H7 (cell line): ENCODE measurements around the gene TRIO. TPM values are rescaled to one million over a fixed set of nuclear protein-coding genes. Genes with fewer than 3 reads are reported as not detected.

Source experiments
- DNase-seq: peaks from one replicate; pipeline ENCODE4 v3.0.0; 2012
- H3K27me3 ChIP-seq: 2 replicates; pipeline ENCODE4 v1.6.0; 2011; ENCODE audit warnings: mild to moderate bottlenecking, low read length; ENCODE audit not compliant: control insufficient read depth, insufficient read depth
- H3K36me3 ChIP-seq: replicated peaks from 2 replicates; pipeline ENCODE4 v1.5.1; 2011; ENCODE audit warnings: low read length; ENCODE audit not compliant: control insufficient read depth, insufficient read depth
- H3K4me3 ChIP-seq: 2 replicates; pipeline ENCODE4 v1.5.1; 2011; ENCODE audit warnings: low read depth, mild to moderate bottlenecking, control low read depth, low read length, moderate library complexity; ENCODE audit not compliant: insufficient read depth
- total RNA-seq: library from RNA; depleted of rRNA; stranded (reverse); fragments of >200 nt; shearing (Covaris generic); gene quantifications from 2 replicates; pipeline ENCODE4 v1.2.3, GENCODE V29; 2014

The TRIO gene
- total RNA-seq, 1 experiment from 2014 or later = 39.7 TPM

DNA sequence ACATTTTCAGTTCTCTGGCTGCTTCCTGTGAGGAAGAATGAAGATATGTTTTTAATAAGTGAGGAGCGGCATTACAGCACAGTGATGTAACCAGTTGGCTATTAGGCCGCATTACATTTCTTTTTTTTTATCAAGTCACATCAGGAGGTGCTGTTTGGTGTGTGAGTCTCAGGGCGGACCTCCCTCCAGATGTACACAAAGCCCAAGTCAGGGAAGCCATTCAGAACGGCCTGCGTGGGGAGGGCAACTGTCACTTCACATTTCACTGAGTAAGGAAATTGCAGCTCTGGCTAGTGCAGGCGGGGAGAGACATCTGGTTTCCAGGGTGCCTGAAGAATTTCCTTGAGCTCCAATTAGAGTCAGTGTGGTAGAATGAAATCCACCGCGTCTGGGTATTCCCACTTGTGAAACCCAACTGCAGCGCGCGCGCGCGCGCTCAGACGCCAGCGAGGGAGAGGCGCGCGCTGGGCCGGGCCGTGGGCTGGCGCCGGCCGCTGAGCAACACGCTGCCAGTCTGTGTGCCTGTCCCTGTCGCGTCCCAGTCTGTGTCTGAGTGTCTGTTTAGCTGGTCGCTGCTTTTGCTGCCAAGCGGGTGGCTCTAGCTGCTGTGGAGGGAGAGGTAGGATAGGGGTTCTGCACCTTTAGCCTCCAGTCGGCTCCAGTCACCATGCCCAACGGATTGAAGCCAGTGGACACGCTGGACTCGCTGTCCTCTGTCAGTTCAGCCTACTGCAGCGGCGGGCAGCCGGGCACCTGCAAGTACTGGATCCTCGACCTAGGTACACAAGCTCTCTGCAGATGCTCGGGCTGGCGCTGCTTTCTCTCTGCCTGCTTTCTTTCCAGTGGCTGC lies 297.7 kb downstream of the TRIO start:
- Histone ChIP-seq H3K27me3 (no peaks in the 10 kb centered on the region), H3K4me3 (no peak overlapping the region), H3K36me3 (peaks cover 1% of the 10 kb centered on the region; the same call in 1 of the 2 replicates)
- no peak for DNase-seq

GRCh38 chr5:14441641-14442040 lies 298.5 kb downstream of the TRIO start:
- no peaks in the 10 kb centered on the region for H3K36me3 ChIP-seq
- no peak overlapping the region for H3K4me3 ChIP-seq
- no peaks in the 10 kb centered on the region for H3K27me3 ChIP-seq
- no peak for DNase-seq

DNA sequence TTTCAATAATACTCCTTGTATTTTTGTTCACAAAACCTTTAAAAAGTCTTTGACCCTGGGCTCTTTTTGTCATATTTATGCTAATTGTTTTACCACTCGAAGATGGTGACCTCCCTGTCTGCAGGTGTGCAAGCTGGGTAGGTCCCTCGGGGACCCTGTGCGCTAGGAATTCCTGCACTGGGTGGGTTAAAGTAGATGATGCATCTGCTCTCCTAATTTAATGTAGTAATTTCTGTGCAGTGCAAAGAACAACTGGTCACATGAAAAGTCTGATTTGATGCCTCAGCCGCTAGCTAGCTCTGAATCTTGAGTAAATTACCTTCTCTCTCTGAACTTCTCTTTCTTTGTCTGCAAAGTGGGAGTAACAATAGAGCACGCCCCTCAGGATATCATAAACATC lies 299.4 kb downstream of the TRIO start:
- Histone ChIP-seq H3K4me3 (no peak overlapping the region), H3K36me3 (no peaks in the 10 kb centered on the region)
- DNase-seq = no peak

DNA sequence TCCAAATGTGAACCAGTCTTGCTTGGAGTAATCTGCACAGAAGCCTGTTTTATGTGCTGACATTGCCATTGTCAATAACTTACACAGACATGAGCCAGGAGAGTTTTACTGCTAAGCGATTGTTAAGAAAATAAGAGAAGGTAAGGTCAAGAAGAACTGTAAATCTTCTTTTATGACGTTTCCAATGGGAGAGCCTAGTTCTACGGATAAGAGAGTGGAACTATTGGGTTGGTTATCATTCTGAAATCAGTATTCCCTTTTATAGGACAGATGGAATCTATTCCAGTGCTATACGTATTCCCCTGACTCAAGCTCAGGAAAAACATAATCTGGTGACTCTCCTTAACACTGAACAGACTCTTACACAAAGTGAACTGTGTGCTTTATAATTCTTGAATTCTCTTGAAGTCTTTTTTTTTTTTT lies 300.5 kb downstream of the TRIO start:
- DNase-seq = no peak
- no peaks in the 10 kb centered on the region for H3K27me3 ChIP-seq
- H3K4me3 ChIP-seq = no peak overlapping the region
- H3K36me3 ChIP-seq = no peaks in the 10 kb centered on the region

More for the DNA sequence above, 299.4 kb downstream of the TRIO start:
- H3K27me3 ChIP-seq = no peaks in the 10 kb centered on the region

DNA sequence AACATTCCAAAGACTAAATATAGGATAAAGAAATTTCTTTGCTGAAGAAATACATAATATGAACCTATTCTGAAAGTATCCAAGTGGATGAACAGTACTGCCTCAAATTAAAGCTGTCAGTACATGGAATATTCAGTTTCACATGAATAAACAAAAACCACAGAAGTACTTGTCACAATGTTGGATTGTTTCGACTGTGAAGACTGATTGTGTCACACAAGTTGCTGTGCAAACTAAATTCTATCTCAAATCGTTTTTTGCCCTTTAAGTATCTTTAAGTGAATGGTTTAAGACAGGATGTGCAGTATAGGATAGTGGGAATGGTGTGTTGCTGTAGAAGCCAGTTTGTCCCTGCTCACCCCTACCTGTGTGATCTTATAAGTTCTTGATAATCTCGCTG lies 301.0 kb downstream of the TRIO start:
- DNase-seq = no peak
- no peaks in the 10 kb centered on the region for H3K36me3 ChIP-seq
- no peak overlapping the region for H3K4me3 ChIP-seq
- H3K27me3 ChIP-seq = no peaks in the 10 kb centered on the region

DNA sequence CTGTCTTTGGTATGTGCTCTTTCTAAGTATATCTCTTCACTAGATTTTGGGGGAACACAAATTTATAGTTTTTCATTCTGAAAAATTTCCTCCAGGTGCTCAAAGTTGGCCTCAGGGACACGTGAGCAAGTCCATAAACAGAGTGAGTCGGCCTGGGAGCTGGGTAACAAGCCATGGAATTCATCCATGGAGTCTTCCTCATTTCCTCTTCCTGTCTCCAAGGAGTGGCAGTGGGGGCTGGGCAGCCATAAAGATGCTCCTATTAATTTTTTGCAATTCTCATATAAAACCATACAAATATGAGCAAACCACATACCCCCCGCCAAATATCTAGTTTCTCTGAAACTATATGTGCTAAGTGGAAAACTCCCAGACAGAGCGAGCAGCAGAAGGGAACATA lies 301.9 kb downstream of the TRIO start:
- DNase-seq = no peak
- Histone ChIP-seq H3K36me3 (no peaks in the 10 kb centered on the region), H3K27me3 (no peaks in the 10 kb centered on the region), H3K4me3 (no peak overlapping the region)

- Histone ChIP-seq H3K4me3 (no peak overlapping the region), H3K36me3 (no peaks in the 10 kb centered on the region), H3K27me3 (no peaks in the 10 kb centered on the region)
- DNase-seq = peak; percentile 83
Observed at GRCh38 chr5:14445576-14446290, 302.6 kb downstream of the TRIO start.

DNA sequence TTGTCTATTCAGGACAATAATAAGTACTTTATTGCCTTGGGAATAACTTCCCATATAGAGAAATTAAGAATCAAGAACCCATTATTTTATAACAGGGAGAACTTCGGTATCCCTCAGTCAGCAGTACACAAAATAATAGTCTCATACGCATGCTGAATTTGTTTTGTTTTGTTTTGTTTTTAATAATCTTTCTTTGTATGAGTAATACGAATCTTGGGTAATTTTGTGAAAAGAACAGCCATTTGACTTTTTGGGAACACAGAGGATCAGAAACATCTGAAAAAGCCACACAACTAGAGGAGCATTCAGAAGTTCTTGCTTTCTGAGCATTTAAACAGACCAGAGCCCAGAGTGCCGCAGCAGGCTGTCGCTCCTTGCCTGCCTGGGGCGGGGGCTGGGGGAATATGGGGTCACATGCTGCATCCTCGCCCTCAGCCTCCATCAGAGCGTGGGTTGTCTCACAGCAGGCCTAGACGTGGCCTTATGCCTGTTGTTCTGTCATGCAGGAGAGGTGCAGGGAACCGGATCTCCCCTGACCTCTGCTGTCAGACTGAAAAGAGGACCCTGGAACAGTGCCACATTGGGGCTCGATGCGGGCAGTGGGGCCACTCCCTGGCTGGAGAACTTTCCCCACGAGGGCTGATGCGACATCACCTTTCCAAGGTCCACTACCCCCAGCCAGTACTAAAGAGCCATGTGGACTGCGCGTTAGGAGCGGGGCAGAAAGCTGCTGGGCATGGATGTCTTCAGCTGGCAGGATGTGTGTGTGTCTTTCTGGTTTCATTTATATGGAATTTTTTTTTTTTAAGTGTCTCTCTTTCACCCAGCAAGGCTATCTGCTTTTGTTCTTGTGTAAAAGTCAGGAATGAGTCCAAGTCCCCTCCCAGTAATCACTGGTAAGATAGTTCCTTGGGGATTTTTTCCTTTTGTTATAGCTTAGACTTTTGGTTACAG lies 305.1 kb downstream of the TRIO start:
- Histone ChIP-seq H3K4me3 (no peak overlapping the region), H3K27me3 (no peaks in the 10 kb centered on the region), H3K36me3 (no peaks in the 10 kb centered on the region)
- peak; percentile 55 for DNase-seq

DNA sequence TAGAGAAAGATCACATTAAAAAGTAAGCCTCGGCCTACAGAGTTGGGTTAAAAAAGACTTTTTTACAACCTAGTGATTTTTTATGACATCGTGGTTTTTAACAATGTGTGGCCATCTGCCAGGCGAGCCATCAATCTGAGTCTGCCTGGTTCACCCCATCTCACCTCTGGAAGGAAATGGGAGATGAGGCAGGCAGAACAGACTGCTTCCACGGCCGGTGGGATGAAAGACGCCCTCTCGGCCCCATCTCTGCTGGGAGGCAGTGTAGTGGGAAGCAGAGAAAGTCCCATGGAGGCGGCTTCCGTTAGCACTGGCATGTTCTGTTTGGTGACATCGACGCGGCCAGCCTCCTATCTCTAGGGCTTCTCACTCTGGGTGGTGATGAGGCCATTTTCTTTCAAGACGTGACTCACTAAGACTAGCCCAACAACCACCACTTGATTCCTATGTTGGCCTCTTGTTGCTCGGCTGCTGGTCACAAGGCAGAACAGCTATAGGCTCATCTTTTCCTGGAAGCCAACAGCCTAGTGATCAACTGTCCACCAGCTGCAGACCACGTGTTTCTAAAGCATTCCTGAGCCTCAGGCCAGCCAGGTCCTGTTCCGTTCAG lies 306.0 kb downstream of the TRIO start:
- H3K27me3 ChIP-seq = no peaks in the 10 kb centered on the region
- no peak overlapping the region for H3K4me3 ChIP-seq
- H3K36me3 ChIP-seq = no peaks in the 10 kb centered on the region
- no peak for DNase-seq

- no peak for DNase-seq
- Histone ChIP-seq H3K36me3 (no peaks in the 10 kb centered on the region), H3K27me3 (no peaks in the 10 kb centered on the region), H3K4me3 (no peak overlapping the region)
Observed at GRCh38 chr5:14450018-14450524, 306.9 kb downstream of the TRIO start.

DNA sequence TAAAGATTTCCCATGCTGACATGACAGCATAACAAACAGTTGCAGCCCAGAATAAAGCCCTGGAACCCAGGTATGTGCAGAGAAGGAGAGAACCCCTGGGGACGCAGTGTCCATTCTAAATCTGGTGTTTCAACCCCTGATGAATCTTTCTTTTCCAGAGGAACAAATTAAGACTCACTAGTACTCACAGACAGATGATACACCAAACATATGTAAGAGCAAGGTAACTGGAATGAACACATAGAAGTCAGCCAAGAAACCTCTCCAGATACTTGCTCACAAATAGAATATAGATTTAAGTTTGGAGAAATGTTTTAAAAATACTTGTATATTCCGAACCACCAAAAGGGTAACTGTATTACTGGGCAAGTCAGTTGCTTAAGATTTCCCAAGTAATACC lies 307.6 kb downstream of the TRIO start:
- Histone ChIP-seq H3K4me3 (no peak overlapping the region), H3K36me3 (no peaks in the 10 kb centered on the region), H3K27me3 (no peaks in the 10 kb centered on the region)
- no peak for DNase-seq

GRCh38 chr5:14451871-14452270 lies 308.7 kb downstream of the TRIO start:
- DNase-seq = no peak
- Histone ChIP-seq H3K36me3 (no peaks in the 10 kb centered on the region), H3K4me3 (no peak overlapping the region), H3K27me3 (no peaks in the 10 kb centered on the region)

DNA sequence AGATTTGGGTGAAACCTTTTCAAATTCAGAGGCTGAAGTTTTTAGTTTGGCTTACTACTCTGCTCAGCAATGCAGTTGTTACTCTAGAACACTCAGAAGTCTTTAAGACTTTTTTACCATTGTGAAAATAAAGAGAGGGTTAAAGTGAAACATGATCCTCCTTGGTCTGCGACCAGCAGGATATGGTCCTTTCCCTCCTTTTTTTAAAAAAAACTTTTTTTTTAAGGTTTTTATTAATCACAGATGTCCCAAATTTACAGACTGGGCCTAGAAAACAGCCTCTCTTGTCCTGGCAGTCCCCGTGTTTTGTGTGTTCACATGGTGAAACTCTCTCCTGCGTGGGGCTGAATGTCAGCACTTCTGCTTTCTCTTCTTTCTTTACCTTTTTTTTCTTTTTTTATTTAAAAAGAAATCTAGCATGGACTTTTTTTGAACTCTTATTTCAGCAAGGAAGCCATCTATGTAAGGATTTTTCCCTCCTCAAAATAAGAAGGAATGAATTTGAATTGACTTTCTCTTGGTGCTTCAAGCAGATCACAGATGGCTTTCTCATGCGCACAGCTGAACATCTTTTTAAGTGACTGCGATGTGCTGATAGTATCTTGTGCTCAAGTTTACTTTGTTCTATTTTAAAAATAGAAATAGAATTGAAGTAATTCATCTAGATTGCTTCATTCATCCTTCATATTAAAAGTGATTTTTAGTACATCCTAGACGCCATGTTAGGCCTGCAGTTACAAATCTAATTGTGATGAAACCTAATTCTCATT lies 309.7 kb downstream of the TRIO start:
- H3K27me3 ChIP-seq = no peaks in the 10 kb centered on the region
- no peak overlapping the region for H3K4me3 ChIP-seq
- DNase-seq = no peak

More for the DNA sequence above, 309.7 kb downstream of the TRIO start:
- H3K36me3 ChIP-seq = no peaks in the 10 kb centered on the region
